ENCODE data around the gene EPB41. TPM values are rescaled to one million over a fixed set of nuclear protein-coding genes. Genes with fewer than 3 reads are reported as not detected.

EPB41 gene
- total and polyA plus RNA-seq, 2 donors from 2014 or later = 9.9 to 38.8 TPM

GRCh38 chr1:29156543-29157268 is 242.3 kb downstream of the EPB41 start:
- Histone ChIP-seq H3K36me3 (ENCODE audit: control insufficient read depth in 2 of 3, insufficient read depth in 3 of 3, low read length in 3 of 3) (peaks cover 20 to 44% (median 27%) of the 10 kb centered on the region in 3 donors), H3K27ac (ENCODE audit: low read depth in 2 of 2, low read length in 2 of 2) (peak overlapping the region; percentile 67 to 70), H3K4me1 (ENCODE audit: control insufficient read depth in 2 of 3, insufficient read depth in 2 of 3, low read depth in 1 of 3, low read length in 3 of 3) (peaks cover 0 to 21% (median 15%) of the 10 kb centered on the region in 3 donors), H3K9ac (ENCODE audit: low read length in 3 of 3) (no peak overlapping the region), H3K4me3 (ENCODE audit: low read length in 3 of 3) (peak overlapping the region in 1 of 3 donors; percentile 29), H3K9me3 (ENCODE audit: control insufficient read depth in 2 of 3, insufficient read depth in 1 of 3, low read length in 3 of 3) (no peaks in the 10 kb centered on the region), H3K27me3 (ENCODE audit: control insufficient read depth, insufficient read depth, low read length) (no peaks in the 10 kb centered on the region)
- FAIRE-seq (no peak), DNase-seq (peak in 2 of 5 donors; percentile 53 to 68)
- no peak for TF ChIP-seq CTCF (IDR thresholded peaks at IDR 0.05; ENCODE audit: borderline replicate concordance, extremely low read depth, insufficient read depth)
- intact Hi-C loops (cut with DNase I) = no loop called here

- peaks cover 17 to 38% (median 25%) of the 10 kb centered on the region in 3 donors for H3K36me3 ChIP-seq (ENCODE audit: control insufficient read depth in 2 of 3, insufficient read depth in 3 of 3, low read length in 3 of 3)
Measured at GRCh38 chr1:29157269-29157601, 242.9 kb downstream of the EPB41 start.

GRCh38 chr1:29159773-29160172 is 245.4 kb downstream of the EPB41 start:
- TF ChIP-seq CTCF (IDR thresholded peaks at IDR 0.05; ENCODE audit: borderline replicate concordance, extremely low read depth, insufficient read depth) = no peak
- Histone ChIP-seq H3K27ac (ENCODE audit: low read depth in 2 of 2, low read length in 2 of 2) (no peak overlapping the region), H3K27me3 (ENCODE audit: control insufficient read depth, insufficient read depth, low read length) (no peaks in the 10 kb centered on the region), H3K9me3 (ENCODE audit: control insufficient read depth in 2 of 3, insufficient read depth in 1 of 3, low read length in 3 of 3) (no peaks in the 10 kb centered on the region), H3K4me1 (ENCODE audit: control insufficient read depth in 2 of 3, insufficient read depth in 2 of 3, low read depth in 1 of 3, low read length in 3 of 3) (peaks cover 0 to 48% (median 20%) of the 10 kb centered on the region in 3 donors), H3K36me3 (ENCODE audit: control insufficient read depth in 2 of 3, insufficient read depth in 3 of 3, low read length in 3 of 3) (peaks cover 11 to 25% (median 16%) of the 10 kb centered on the region in 3 donors), H3K4me3 (ENCODE audit: low read length in 3 of 3) (no peak overlapping the region), H3K9ac (ENCODE audit: low read length in 3 of 3) (no peak overlapping the region)
- intact Hi-C loops (cut with DNase I) = no loop called here
- DNase-seq (no peak), FAIRE-seq (peak; percentile 57)

More at GRCh38 chr1:29157269-29157601, 242.9 kb downstream of the EPB41 start:
- intact Hi-C loops (cut with DNase I) = no loop called here
- H3K4me3 ChIP-seq (ENCODE audit: low read length in 3 of 3) = no peak overlapping the region
- no peaks in the 10 kb centered on the region for H3K27me3 ChIP-seq (ENCODE audit: control insufficient read depth, insufficient read depth, low read length)
- no peak for DNase-seq
- TF ChIP-seq CTCF (IDR thresholded peaks at IDR 0.05; ENCODE audit: borderline replicate concordance, extremely low read depth, insufficient read depth) = no peak
- H3K9me3 ChIP-seq (ENCODE audit: control insufficient read depth in 2 of 3, insufficient read depth in 1 of 3, low read length in 3 of 3) = no peaks in the 10 kb centered on the region
- H3K4me1 ChIP-seq (ENCODE audit: control insufficient read depth in 2 of 3, insufficient read depth in 2 of 3, low read depth in 1 of 3, low read length in 3 of 3) = peaks cover 0 to 25% (median 15%) of the 10 kb centered on the region in 3 donors
- H3K9ac ChIP-seq (ENCODE audit: low read length in 3 of 3) = no peak overlapping the region
- no peak for FAIRE-seq
- no peak overlapping the region for H3K27ac ChIP-seq (ENCODE audit: low read depth in 2 of 2, low read length in 2 of 2)
